Endothelial cell (in vitro differentiated cells): ENCODE measurements around the gene AIMP1. TPM values are rescaled to one million over a fixed set of nuclear protein-coding genes. Genes with fewer than 3 reads are reported as not detected.

Experiments
- DNase-seq: peaks from one replicate; pipeline ENCODE4 v3.0.0; 2021; ENCODE audit warnings: low spot score
- H3K27ac Mint-ChIP-seq: one replicate; pipeline ENCODE4 v1.8.0; 2021; ENCODE audit warnings: mixed read lengths, inconsistent platforms; ENCODE audit not compliant: unreplicated experiment
- H3K27me3 Mint-ChIP-seq: one replicate; pipeline ENCODE4 v1.8.0; 2021; ENCODE audit warnings: mild to moderate bottlenecking, moderate library complexity, mixed read lengths, inconsistent platforms; ENCODE audit not compliant: unreplicated experiment
- H3K36me3 Mint-ChIP-seq: one replicate; pipeline ENCODE4 v1.8.0; 2021; ENCODE audit warnings: mild to moderate bottlenecking, low read depth, mixed read lengths, inconsistent platforms; ENCODE audit not compliant: unreplicated experiment
- H3K4me1 Mint-ChIP-seq: one replicate; pipeline ENCODE4 v1.8.0; 2021; ENCODE audit warnings: mild to moderate bottlenecking, mixed read lengths, inconsistent platforms; ENCODE audit not compliant: unreplicated experiment
- H3K4me3 Mint-ChIP-seq: one replicate; pipeline ENCODE4 v1.8.0; 2021; ENCODE audit warnings: mild to moderate bottlenecking, mixed read lengths, inconsistent platforms; ENCODE audit not compliant: unreplicated experiment
- H3K9me3 Mint-ChIP-seq: one replicate; pipeline ENCODE4 v1.8.0; 2021; ENCODE audit warnings: mixed read lengths, inconsistent platforms; ENCODE audit not compliant: unreplicated experiment
- CTCF ChIP-seq: fragments of 200-600 bp; sonication (generic); IDR thresholded peaks from one replicate; pipeline ENCODE4 v1.5.0; 2021; ENCODE audit warnings: antibody characterized with exemption; ENCODE audit not compliant: unreplicated experiment
- total RNA-seq: library from RNA; stranded (reverse); fragmentation: NEBNext Ultra II Directional; extraction: Animal tissue kit (Norgen Biotek cat#: 25700); gene quantifications from one replicate; pipeline ENCODE4 v1.2.1, GENCODE V29; 2021; ENCODE audit not compliant: unreplicated experiment

Gene AIMP1
- total RNA-seq, 1 donor from 2014 or later: 25.4 TPM

- H3K36me3 Mint-ChIP-seq: peaks cover 13% of the 10 kb centered on the region
- no peak overlapping the region for H3K4me3 Mint-ChIP-seq
- H3K9me3 Mint-ChIP-seq: no peaks in the 10 kb centered on the region
- H3K27me3 Mint-ChIP-seq: peaks cover 2% of the 10 kb centered on the region
- TF ChIP-seq CTCF: no peak
- no peak for DNase-seq
- H3K27ac Mint-ChIP-seq: peak overlapping the region; percentile 32
- peaks cover 8% of the 10 kb centered on the region for H3K4me1 Mint-ChIP-seq
Measured at GRCh38 chr4:106302062-106302438, 14.3 kb upstream of the AIMP1 start.

- peaks cover 8% of the 10 kb centered on the region for H3K4me1 Mint-ChIP-seq
- no peak overlapping the region for H3K4me3 Mint-ChIP-seq
- H3K27me3 Mint-ChIP-seq: peaks cover 2% of the 10 kb centered on the region
- no peaks in the 10 kb centered on the region for H3K9me3 Mint-ChIP-seq
- no peak for DNase-seq
- H3K36me3 Mint-ChIP-seq: peaks cover 11% of the 10 kb centered on the region
- H3K27ac Mint-ChIP-seq: no peak overlapping the region
- no peak for TF ChIP-seq CTCF
Measured at GRCh38 chr4:106303548-106304281, 12.6 kb upstream of the AIMP1 start.

- H3K4me1 Mint-ChIP-seq: peaks cover 8% of the 10 kb centered on the region
- no peaks in the 10 kb centered on the region for H3K9me3 Mint-ChIP-seq
- no peak overlapping the region for H3K4me3 Mint-ChIP-seq
- TF ChIP-seq CTCF: no peak
- H3K36me3 Mint-ChIP-seq: peaks cover 9% of the 10 kb centered on the region
- peaks cover 4% of the 10 kb centered on the region for H3K27me3 Mint-ChIP-seq
- DNase-seq: no peak
- H3K27ac Mint-ChIP-seq: no peak overlapping the region
Measured at GRCh38 chr4:106304632-106305031, 11.7 kb upstream of the AIMP1 start.

GRCh38 chr4:106305435-106306055, 10.8 kb upstream of the AIMP1 start:
- Mint-ChIP-seq H3K27me3 (peaks cover 2% of the 10 kb centered on the region), H3K27ac (no peak overlapping the region), H3K4me1 (peaks cover 8% of the 10 kb centered on the region), H3K4me3 (no peak overlapping the region), H3K9me3 (no peaks in the 10 kb centered on the region), H3K36me3 (peaks cover 3% of the 10 kb centered on the region)
- no peak for TF ChIP-seq CTCF
- no peak for DNase-seq

GRCh38 chr4:106306561-106306960, 9.8 kb upstream of the AIMP1 start:
- Mint-ChIP-seq H3K4me1 (peaks cover 6% of the 10 kb centered on the region), H3K9me3 (no peaks in the 10 kb centered on the region), H3K4me3 (no peak overlapping the region), H3K27ac (no peak overlapping the region), H3K27me3 (peaks cover 2% of the 10 kb centered on the region), H3K36me3 (peaks cover 3% of the 10 kb centered on the region)
- DNase-seq: no peak
- TF ChIP-seq CTCF: no peak
